ENCODE data around the gene C11orf87.

- TF ChIP-seq ARNT (IDR thresholded peaks at IDR 0.05) (no peak), BHLHE40 (IDR thresholded peaks at IDR 0.05; ENCODE audit: borderline replicate concordance) (no peak), NFRKB (IDR thresholded peaks at IDR 0.05) (no peak), SP1 (IDR thresholded peaks at IDR 0.05) (no peak), L3MBTL2 (conservative IDR thresholded peaks at IDR 0.05) (no peak), FOXM1 (IDR thresholded peaks at IDR 0.05; ENCODE audit: borderline replicate concordance) (no peak)
Measured at GRCh38 chr11:109443052-109443451, 21.1 kb downstream of the C11orf87 start.
